BE2C (cell line): ENCODE results near the gene LAMC3.

Experiments
- DNase-seq: peaks from one replicate; pipeline ENCODE4 v3.0.0-alpha.2; 2020
- H3K27me3 ChIP-seq: fragments of 250-450 bp; sonication (Bioruptor Pico); 2 replicates; pipeline ENCODE4 v1.5.1; 2020; ENCODE audit warnings: mild to moderate bottlenecking
- H3K36me3 ChIP-seq: fragments of 250-450 bp; sonication (Bioruptor Pico); 2 replicates; pipeline ENCODE4 v1.5.1; 2020; ENCODE audit warnings: mild to moderate bottlenecking
- H3K4me1 ChIP-seq: fragments of 250-450 bp; sonication (Bioruptor Pico); 2 replicates; pipeline ENCODE4 v1.5.1; 2020
- H3K4me3 ChIP-seq: 2 replicates; pipeline ENCODE4 v1.5.1; 2011; ENCODE audit warnings: low read depth, low read length
- H3K9me3 ChIP-seq: fragments of 250-450 bp; sonication (Bioruptor Pico); 2 replicates; pipeline ENCODE4 v1.5.1; 2020
- TF ChIP-seq, protein P1 (sequence below): IDR thresholded peaks from 2 replicates; pipeline ENCODE4 v1.5.1; 2012; ENCODE audit warnings: mild to moderate bottlenecking, low read depth, low read length

The LAMC3 gene

DNA sequence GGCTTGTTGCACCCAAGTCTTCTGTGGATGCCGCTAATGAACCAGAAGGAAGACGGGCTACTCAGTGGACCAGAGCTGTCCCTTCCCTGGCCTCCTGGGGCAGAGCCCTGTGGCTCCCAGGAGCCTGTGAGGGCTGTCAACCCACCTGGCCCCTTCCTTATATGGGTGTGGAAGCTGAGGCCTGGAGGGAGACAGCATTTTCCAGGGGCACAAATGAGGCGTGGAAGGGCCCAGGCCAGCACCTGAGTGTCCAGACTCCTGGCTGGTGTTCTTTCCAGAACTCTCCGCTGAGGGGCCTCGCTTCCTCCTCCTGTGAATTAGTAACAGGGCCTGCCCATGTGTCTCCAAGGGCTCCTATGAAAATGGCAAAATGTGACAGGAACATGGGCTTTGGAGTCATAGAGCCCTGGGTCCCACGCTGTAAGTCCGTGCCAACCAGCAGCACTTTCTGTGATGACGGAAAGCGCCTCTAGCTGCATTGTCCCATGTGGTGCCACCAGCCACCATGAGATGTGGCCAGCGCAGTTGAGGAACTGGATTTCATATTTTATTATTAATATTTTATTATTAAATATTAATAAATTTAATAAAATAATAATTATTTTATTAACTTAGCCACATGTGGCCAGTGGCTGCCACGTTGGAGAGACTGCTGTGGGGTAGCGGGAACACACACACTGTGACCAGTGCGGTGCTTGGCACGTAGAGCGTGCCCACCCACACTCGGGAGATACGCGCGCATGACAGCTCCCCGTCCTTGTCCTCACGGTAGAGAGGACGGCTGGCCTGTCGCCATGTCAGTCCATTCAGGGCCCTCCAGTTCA lies 18.3 kb downstream of the LAMC3 start:
- DNase-seq, result no peak
- Histone ChIP-seq H3K9me3 (no peaks in the 10 kb centered on the region), H3K36me3 (no peaks in the 10 kb centered on the region), H3K27me3 (no peaks in the 10 kb centered on the region), H3K4me3 (no peak overlapping the region), H3K4me1 (no peaks in the 10 kb centered on the region)
- TF ChIP-seq, protein P1, sequence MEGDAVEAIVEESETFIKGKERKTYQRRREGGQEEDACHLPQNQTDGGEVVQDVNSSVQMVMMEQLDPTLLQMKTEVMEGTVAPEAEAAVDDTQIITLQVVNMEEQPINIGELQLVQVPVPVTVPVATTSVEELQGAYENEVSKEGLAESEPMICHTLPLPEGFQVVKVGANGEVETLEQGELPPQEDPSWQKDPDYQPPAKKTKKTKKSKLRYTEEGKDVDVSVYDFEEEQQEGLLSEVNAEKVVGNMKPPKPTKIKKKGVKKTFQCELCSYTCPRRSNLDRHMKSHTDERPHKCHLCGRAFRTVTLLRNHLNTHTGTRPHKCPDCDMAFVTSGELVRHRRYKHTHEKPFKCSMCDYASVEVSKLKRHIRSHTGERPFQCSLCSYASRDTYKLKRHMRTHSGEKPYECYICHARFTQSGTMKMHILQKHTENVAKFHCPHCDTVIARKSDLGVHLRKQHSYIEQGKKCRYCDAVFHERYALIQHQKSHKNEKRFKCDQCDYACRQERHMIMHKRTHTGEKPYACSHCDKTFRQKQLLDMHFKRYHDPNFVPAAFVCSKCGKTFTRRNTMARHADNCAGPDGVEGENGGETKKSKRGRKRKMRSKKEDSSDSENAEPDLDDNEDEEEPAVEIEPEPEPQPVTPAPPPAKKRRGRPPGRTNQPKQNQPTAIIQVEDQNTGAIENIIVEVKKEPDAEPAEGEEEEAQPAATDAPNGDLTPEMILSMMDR, result no peak

DNA sequence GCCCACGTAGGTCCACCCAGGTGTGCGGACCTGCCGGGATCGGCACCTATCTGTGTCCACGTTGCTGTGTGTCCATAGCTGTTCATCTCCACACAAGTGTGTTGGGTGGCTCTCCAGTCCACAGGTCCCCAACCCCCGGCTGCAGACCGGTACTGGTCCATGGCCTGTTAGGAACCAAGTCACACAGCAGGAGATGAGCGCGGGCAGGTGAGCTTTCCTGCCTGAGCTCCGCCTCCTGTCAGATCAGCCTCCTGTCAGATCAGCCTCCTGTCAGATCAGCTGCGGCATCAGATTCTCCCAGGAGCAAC lies 18.9 kb downstream of the LAMC3 start:
- no peak for DNase-seq
- H3K36me3 ChIP-seq, result no peaks in the 10 kb centered on the region
- no peaks in the 10 kb centered on the region for H3K4me1 ChIP-seq
- TF ChIP-seq, protein P1, result no peak
- no peaks in the 10 kb centered on the region for H3K27me3 ChIP-seq
- H3K9me3 ChIP-seq, result no peaks in the 10 kb centered on the region
- no peak overlapping the region for H3K4me3 ChIP-seq

DNA sequence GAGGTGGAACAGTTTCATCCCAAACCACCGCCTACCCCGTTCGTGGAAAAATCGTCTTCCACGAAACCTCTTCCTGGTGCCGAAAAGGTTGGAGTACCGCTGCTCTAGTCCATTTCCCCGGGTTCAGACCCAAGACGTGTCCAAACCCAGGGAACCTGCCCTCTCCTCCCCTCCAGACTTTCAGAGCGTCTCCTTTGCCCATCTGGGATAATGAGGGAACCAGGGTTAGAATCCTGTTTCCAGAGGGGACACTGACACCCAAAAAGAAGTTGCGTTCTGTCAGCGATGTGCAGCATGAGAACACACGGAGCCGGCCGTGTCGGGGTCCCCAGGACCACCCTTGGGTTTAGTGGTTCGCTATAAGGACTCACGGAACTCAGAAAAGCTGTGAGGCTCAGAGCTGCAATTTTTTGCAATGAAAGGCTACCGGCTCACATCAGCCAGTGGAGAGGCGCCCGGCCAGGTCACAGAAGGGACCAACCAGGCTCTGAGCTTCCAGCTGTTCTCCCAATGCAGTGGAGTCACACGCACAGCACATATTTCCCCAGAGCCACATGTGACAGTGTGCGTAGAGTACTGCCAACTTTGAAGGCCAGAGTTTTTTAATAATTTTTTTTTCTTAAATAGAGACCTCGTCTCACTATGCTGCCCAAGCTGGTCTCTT lies 19.4 kb downstream of the LAMC3 start:
- Histone ChIP-seq H3K36me3 (no peaks in the 10 kb centered on the region), H3K4me1 (no peaks in the 10 kb centered on the region), H3K9me3 (no peaks in the 10 kb centered on the region), H3K27me3 (no peaks in the 10 kb centered on the region), H3K4me3 (no peak overlapping the region)
- TF ChIP-seq, protein P1, result no peak
- DNase-seq, result no peak

DNA sequence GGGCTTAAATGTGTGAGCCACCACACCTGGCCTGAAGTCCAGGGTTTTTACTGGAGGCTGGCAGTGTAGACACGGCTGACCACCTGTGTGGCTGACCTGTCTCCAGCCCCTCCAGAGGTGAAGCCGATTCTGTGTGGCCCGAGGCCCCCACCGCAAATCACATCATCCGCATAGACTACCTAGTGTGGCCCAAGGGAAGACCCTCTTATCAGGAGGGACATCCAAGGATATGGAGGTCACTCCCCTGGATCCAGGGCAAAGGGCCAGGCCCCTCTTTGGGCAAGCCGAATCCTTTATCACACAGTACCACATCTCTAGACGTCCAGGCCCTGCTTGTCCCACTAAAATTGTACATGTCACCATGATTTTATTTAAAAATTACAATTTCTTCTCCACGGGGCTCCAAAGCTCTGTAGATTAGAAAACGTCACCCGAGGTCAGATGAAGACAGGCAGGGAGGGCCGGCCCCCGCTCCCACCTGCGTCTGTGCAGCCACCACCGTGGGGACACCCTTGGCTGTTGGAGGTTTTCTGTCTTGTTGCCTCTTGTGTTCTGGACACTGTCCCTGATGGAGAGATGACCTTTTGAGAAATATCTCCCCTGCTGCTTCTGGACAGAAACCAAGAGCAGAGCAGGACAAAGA lies 20.1 kb downstream of the LAMC3 start:
- Histone ChIP-seq H3K36me3 (no peaks in the 10 kb centered on the region), H3K4me3 (no peak overlapping the region), H3K4me1 (no peaks in the 10 kb centered on the region), H3K27me3 (no peaks in the 10 kb centered on the region), H3K9me3 (no peaks in the 10 kb centered on the region)
- DNase-seq, result no peak
- TF ChIP-seq, protein P1, result no peak

DNA sequence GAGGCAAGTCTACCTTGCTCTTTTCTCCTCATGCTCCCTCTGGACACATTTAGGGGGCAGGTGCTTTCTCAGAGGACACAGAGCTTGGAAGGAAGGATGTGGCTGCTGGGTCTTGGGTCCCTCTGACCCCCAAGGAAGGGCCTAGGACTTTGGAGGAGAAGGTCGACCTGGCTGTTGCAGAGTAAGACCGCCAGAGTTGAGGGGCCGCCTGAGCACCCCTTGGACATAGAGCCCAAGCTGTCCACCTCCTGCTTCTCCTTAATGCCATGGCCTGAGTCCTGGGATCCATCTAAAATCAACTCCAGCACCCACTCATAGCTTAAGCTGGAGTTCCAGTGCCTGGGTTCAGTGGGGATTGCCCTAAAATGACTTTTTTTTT lies 20.6 kb downstream of the LAMC3 start:
- TF ChIP-seq, protein P1, result no peak
- H3K4me1 ChIP-seq, result no peaks in the 10 kb centered on the region
- no peaks in the 10 kb centered on the region for H3K9me3 ChIP-seq
- no peaks in the 10 kb centered on the region for H3K27me3 ChIP-seq
- no peak overlapping the region for H3K4me3 ChIP-seq
- no peaks in the 10 kb centered on the region for H3K36me3 ChIP-seq
- no peak for DNase-seq
